ENCODE data around the gene RYR2.

GRCh38 chr1:236997882-236998281 is 44.1 kb upstream of the RYR2 start:
- TF ChIP-seq CTCF (IDR thresholded peaks at IDR 0.05): no peak
- TF ChIP-seq POLR2A (IDR thresholded peaks at IDR 0.05): no peak
